BLaER1 treated with 17β-estradiol and CSF1 and Interleukin-3, amounts not matched to agents 10 nM and 100 nM (cell line): Measurements from ENCODE around the gene RNF213.
A peak's percentile ranks its signal among the peaks of the same experiment; 100 is the strongest.

ENCODE experiments used
- H3K27ac ChIP-seq, 11 experiments: shearing (Covaris generic); formaldehyde crosslinking; 2 replicates each; pipeline ENCODE4 v1.8.1; 2022
- H3K27me3 ChIP-seq, 11 experiments: shearing (Covaris generic); formaldehyde crosslinking; 2 replicates each; pipeline ENCODE4 v1.8.1; 2022
- H3K36me3 ChIP-seq, 11 experiments: shearing (Covaris generic); formaldehyde crosslinking; 2 replicates each; pipeline ENCODE4 v1.8.1; 2022
- H3K4me1 ChIP-seq, 10 experiments: shearing (Covaris generic); formaldehyde crosslinking; 2 replicates each; pipeline ENCODE4 v1.8.1; 2022
- H3K4me2 ChIP-seq, 11 experiments: shearing (Covaris generic); formaldehyde crosslinking; 2 replicates each; pipeline ENCODE4 v1.8.1; 2022
- H3K4me3 ChIP-seq, 10 experiments: shearing (Covaris generic); formaldehyde crosslinking; 2 replicates each; pipeline ENCODE4 v1.8.1; 2022
- H3K9ac ChIP-seq, 11 experiments: shearing (Covaris generic); formaldehyde crosslinking; 2 replicates each; pipeline ENCODE4 v1.8.1; 2022
- H3K9me3 ChIP-seq, 11 experiments: shearing (Covaris generic); formaldehyde crosslinking; replicated peaks in 1 of 11; 2 replicates each; pipeline ENCODE4 v1.8.1; 2022
- H4K20me1 ChIP-seq, 11 experiments: shearing (Covaris generic); formaldehyde crosslinking; 2 replicates each; pipeline ENCODE4 v1.8.1; 2022
- Cebpa-rat ChIP-seq, 11 experiments: shearing (Covaris generic); IDR thresholded peaks; 2 replicates each; pipeline ENCODE4 v1.8.1; 2022

Gene RNF213

DNA sequence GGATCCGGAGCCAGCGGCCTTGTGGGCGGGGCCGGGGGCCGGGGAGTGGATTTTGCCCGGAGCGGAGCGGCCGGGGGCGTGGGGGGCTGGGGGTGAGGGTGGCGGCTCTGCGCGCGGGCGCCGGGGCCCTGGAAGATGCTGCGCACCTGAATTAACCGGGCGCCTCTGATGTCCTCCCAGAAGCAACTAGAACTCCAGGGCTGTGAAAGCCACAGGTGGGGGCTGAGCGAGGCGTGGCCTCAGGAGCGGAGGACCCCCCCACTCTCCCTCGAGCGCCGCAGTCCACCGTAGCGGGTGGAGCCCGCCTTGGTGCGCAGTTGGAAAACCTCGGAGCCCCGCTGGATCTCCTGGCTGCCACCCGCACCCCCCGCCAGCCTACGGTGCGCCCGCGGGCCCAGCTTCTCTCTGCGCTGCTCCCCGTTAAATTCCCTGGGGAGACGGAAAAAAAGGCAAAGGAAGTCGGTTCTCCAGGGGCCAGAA lies 39.9 kb upstream of the RNF213 start:
- H3K9ac ChIP-seq, result peak overlapping the region; percentile 77 to 97 (median 93); a peak in 21 of 22 replicates
- no peaks in the 10 kb centered on the region for H3K9me3 ChIP-seq
- H3K4me3 ChIP-seq, result peak overlapping the region; percentile 60 to 97 (median 82)
- peaks cover 0 to 63% (median 7%) of the 10 kb centered on the region in 11 experiments; a peak in 10 of 22 replicates for H3K36me3 ChIP-seq
- H3K4me1 ChIP-seq, result peaks cover 37 to 65% (median 46%) of the 10 kb centered on the region in 10 experiments
- H3K4me2 ChIP-seq, result peak overlapping the region; percentile 95 to 100 (median 98)
- H3K27me3 ChIP-seq, result peaks cover 6 to 48% (median 23%) of the 10 kb centered on the region in 11 experiments; a peak in 21 of 22 replicates
- peak overlapping the region in 9 of 11 experiments; percentile 82 to 98 (median 95); a peak in 16 of 22 replicates for H3K27ac ChIP-seq
- TF ChIP-seq Cebpa-rat (IDR thresholded peaks at IDR 0.05), result no peak
- H4K20me1 ChIP-seq, result peaks cover 7 to 74% (median 33%) of the 10 kb centered on the region in 11 experiments; a peak in 18 of 22 replicates

DNA sequence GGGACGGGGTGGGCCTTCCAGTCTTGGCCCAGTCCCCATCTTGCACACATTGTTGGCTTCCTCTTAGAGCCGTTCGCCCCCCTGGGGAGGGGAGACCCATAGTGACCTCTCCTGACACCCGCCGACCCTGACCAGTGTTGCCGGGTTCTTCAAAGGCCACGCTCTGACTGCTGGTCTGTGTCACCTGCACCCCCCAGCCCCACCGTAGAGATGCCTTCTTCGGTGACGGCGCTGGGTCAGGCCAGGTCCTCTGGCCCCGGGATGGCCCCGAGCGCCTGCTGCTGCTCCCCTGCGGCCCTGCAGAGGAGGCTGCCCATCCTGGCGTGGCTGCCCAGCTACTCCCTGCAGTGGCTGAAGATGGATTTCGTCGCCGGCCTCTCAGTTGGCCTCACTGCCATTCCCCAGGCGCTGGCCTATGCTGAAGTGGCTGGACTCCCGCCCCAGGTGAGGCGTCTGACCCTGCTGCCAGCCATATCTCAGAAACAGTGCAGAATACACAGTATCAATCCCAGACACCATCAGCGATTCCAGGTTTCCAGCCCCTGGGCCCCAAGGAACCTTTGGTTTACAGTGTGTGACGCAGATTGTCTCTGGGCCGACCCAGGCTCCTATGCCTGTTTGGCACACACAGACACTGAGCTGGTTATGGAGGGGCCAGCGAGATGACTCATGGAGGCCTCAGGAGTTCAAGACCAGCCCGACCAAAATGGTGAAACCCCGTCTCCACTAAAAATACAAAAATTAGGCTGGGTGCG lies 39.1 kb upstream of the RNF213 start:
- H3K27me3 ChIP-seq, result peaks cover 6 to 48% (median 23%) of the 10 kb centered on the region in 11 experiments; a peak in 21 of 22 replicates
- peaks cover 37 to 57% (median 46%) of the 10 kb centered on the region in 10 experiments for H3K4me1 ChIP-seq
- no peaks in the 10 kb centered on the region for H3K9me3 ChIP-seq
- H3K27ac ChIP-seq, result no peak overlapping the region
- H4K20me1 ChIP-seq, result peaks cover 7 to 73% (median 33%) of the 10 kb centered on the region in 11 experiments; a peak in 18 of 22 replicates
- peaks cover 0 to 63% (median 2%) of the 10 kb centered on the region in 11 experiments; a peak in 10 of 22 replicates for H3K36me3 ChIP-seq
- TF ChIP-seq Cebpa-rat (IDR thresholded peaks at IDR 0.05), result no peak
- H3K4me3 ChIP-seq, result peak overlapping the region in 7 of 10 experiments; percentile 78 to 97 (median 90); a peak in 11 of 20 replicates
- H3K4me2 ChIP-seq, result peak overlapping the region; percentile 95 to 100 (median 98)
- peak overlapping the region in 4 of 11 experiments; percentile 85 to 97 (median 96); a peak in 5 of 22 replicates for H3K9ac ChIP-seq

DNA sequence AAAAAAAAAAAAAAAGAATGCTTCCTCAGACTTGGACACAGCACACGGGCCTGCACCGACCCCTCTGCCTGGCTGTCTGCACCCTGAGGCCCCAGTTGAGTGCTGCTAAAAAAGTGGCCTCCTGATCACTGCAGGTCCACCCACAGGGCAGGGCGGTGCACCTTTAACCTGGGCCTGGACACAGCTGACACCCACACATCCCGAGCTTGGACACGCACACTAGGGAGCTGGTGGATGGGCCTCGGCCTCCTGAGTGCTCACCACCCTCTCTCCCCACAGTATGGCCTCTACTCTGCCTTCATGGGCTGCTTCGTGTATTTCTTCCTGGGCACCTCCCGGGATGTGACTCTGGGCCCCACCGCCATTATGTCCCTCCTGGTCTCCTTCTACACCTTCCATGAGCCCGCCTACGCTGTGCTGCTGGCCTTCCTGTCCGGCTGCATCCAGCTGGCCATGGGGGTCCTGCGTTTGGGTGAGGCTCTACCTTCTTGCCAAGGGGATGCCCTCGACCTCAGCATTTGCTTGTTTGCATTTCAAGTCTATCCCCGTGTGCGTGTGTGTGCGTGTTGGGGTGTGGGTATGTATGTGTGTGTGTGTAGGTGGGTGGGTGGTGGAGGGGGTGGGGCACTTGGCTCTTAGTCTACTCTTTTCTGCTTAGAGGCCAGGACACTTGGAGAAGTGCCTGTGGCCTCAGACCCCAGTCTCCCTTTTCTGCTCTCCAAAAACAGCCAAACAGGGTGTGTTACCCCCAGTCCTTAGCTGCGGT lies 38.1 kb upstream of the RNF213 start:
- Histone ChIP-seq H3K36me3 (peaks cover 0 to 63% (median 0%) of the 10 kb centered on the region in 11 experiments; a peak in 8 of 22 replicates), H3K9ac (no peak overlapping the region), H3K27me3 (peaks cover 6 to 47% (median 23%) of the 10 kb centered on the region in 11 experiments; a peak in 21 of 22 replicates), H4K20me1 (peaks cover 7 to 66% (median 31%) of the 10 kb centered on the region in 11 experiments; a peak in 18 of 22 replicates), H3K4me1 (peaks cover 36 to 48% (median 43%) of the 10 kb centered on the region in 10 experiments), H3K4me3 (no peak overlapping the region), H3K4me2 (peak overlapping the region in 10 of 11 experiments; percentile 12 to 95 (median 48); a peak in 17 of 22 replicates), H3K27ac (no peak overlapping the region), H3K9me3 (no peaks in the 10 kb centered on the region)
- no peak for TF ChIP-seq Cebpa-rat (IDR thresholded peaks at IDR 0.05)

DNA sequence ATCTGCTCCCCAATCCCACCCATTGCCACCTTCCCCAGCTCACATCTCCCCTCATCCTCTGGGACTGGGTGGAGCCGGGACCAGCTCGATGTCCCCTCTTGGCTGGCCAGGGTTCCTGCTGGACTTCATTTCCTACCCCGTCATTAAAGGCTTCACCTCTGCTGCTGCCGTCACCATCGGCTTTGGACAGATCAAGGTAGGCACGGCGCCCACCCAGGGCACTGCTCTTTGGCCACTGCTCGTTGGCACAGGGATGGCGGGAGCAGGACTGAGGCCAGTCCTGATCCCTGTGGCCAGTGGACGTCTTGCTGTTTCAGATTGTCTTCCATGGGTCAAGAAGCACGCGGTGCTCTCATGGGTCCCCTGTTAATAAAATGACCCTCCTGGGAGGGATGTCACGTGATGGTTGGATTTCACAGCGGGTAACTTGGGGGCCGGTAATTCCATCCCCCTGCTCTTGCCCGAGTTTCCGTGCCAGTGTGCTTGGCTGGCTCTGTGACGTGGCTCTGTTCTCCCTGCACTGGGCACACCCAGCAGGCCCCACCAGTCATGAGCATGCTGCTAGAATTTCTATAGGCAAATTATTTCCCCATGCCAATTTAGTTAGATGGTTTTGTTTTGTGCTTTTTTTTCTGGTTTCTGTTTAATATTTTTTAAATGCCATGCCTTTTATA lies 37.4 kb upstream of the RNF213 start:
- Histone ChIP-seq H3K9ac (0 out of 22 replicates have a peak overlapping the region, but pooled peaks of 2 of the 11 experiments have one; percentile 5 to 27), H3K27me3 (peaks cover 6 to 41% (median 23%) of the 10 kb centered on the region in 11 experiments; a peak in 21 of 22 replicates), H3K27ac (no peak overlapping the region), H3K4me3 (no peak overlapping the region), H3K4me2 (peak overlapping the region; percentile 12 to 95 (median 48)), H3K4me1 (peaks cover 29 to 43% (median 37%) of the 10 kb centered on the region in 10 experiments), H4K20me1 (peaks cover 7 to 59% (median 26%) of the 10 kb centered on the region in 11 experiments; a peak in 17 of 22 replicates), H3K9me3 (no peaks in the 10 kb centered on the region), H3K36me3 (peaks cover 0 to 63% (median 0%) of the 10 kb centered on the region in 11 experiments; a peak in 4 of 22 replicates)
- TF ChIP-seq Cebpa-rat (IDR thresholded peaks at IDR 0.05), result no peak

DNA sequence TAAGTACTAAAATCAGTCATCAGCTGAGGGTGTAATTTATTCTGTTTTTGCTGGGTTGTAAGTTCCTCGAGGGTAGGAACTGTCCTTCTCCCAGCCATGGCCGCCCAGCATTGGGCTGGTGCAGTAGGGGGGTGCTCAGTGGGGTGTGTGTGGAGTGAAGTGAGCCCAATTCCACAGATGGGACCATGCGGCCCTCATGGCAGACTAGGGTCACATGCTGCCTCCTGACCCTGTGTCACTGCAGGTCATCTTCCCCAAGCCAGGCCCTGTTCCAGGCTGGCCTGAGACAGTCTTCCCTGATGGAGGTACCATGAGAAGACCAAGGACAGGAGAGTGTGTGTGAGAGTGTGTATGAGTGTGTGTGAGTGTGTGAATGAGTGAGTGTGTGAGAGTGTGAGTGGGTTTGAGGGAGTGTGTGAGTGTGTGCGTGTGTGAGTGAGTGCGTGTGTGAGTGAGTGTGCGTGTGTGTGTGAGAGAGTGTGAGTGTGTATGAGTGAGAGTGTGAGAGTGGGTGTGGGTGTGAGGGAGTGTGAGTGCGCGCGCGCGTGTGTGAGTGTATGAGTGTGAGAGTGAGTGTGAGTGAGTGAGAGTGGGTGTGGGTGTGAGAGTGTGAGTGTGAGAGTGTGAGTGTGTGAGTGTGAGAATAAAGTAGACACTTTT lies 36.7 kb upstream of the RNF213 start:
- Histone ChIP-seq H3K27me3 (peaks cover 6 to 39% (median 23%) of the 10 kb centered on the region in 11 experiments; a peak in 21 of 22 replicates), H3K36me3 (peaks cover 0 to 63% (median 0%) of the 10 kb centered on the region in 11 experiments; a peak in 4 of 22 replicates), H3K27ac (no peak overlapping the region), H3K9me3 (no peaks in the 10 kb centered on the region), H4K20me1 (peaks cover 7 to 52% (median 19%) of the 10 kb centered on the region in 11 experiments; a peak in 16 of 22 replicates), H3K4me1 (peaks cover 22 to 38% (median 30%) of the 10 kb centered on the region in 10 experiments), H3K4me3 (no peak overlapping the region), H3K4me2 (peak overlapping the region; percentile 12 to 95 (median 48); a peak in 14 of 22 replicates), H3K9ac (no peak overlapping the region)
- TF ChIP-seq Cebpa-rat (IDR thresholded peaks at IDR 0.05), result no peak

DNA sequence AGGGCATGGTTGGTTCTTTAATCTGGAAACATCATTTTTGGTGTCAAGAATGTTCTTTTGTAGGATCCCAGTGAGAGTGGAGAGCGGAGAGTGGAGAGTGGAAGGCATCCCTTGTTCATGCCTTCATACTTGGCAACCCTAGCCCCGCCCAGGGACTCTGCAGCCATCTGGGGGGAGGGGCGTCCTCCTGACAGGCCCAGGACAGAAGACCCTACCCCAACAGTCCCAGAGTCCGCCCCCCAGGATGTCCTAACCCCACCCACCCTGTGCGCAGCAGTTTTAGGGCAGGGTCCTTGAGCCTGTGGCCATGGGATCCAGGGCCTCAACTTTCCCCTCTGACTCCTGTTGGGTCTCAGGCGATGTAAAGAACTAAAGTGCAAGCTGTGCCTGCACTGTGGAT lies 36.0 kb upstream of the RNF213 start:
- no peak overlapping the region for H3K27ac ChIP-seq
- peaks cover 6 to 38% (median 23%) of the 10 kb centered on the region in 11 experiments; a peak in 21 of 22 replicates for H3K27me3 ChIP-seq
- peaks cover 0 to 70% (median 0%) of the 10 kb centered on the region in 11 experiments; a peak in 4 of 22 replicates for H3K36me3 ChIP-seq
- H3K4me2 ChIP-seq, result no peak overlapping the region
- no peak overlapping the region for H3K4me3 ChIP-seq
- H3K9ac ChIP-seq, result no peak overlapping the region
- H3K9me3 ChIP-seq, result no peaks in the 10 kb centered on the region
- TF ChIP-seq Cebpa-rat (IDR thresholded peaks at IDR 0.05), result no peak
- H4K20me1 ChIP-seq, result peaks cover 7 to 48% (median 16%) of the 10 kb centered on the region in 11 experiments; a peak in 13 of 22 replicates
- peaks cover 18 to 32% (median 24%) of the 10 kb centered on the region in 10 experiments for H3K4me1 ChIP-seq

DNA sequence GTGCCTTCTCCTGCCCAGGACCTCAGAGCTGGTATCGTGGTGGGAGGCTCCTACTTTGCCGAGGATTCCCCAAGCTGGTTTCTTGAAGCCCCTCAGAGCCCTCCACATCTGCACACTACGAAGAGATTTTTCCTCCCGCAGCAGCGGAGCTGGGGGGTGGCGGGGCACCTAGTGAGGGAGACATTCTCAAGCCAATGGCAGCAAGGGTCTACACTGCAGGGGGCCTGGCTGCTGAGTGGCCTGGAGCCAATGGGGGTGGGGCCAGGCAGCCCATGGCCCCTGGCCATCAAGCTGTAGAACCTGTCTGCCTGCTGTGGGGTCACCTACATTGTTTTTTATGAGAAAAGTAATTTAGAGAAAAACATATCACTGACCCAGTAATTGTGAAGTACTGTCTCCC lies 35.4 kb upstream of the RNF213 start:
- peaks cover 0 to 4% (median 0%) of the 10 kb centered on the region in 11 experiments; a peak in 4 of 22 replicates for H3K9me3 ChIP-seq
- no peak overlapping the region for H3K4me3 ChIP-seq
- peaks cover 0 to 75% (median 0%) of the 10 kb centered on the region in 11 experiments; a peak in 4 of 22 replicates for H3K36me3 ChIP-seq
- peaks cover 6 to 32% (median 18%) of the 10 kb centered on the region in 11 experiments; a peak in 21 of 22 replicates for H3K27me3 ChIP-seq
- H3K4me1 ChIP-seq, result peaks cover 18 to 31% (median 22%) of the 10 kb centered on the region in 10 experiments
- no peak overlapping the region for H3K9ac ChIP-seq
- peaks cover 7 to 48% (median 12%) of the 10 kb centered on the region in 11 experiments; a peak in 13 of 22 replicates for H4K20me1 ChIP-seq
- H3K27ac ChIP-seq, result no peak overlapping the region
- no peak overlapping the region for H3K4me2 ChIP-seq
- TF ChIP-seq Cebpa-rat (IDR thresholded peaks at IDR 0.05), result no peak
